ENCODE measurements around the gene RNF113B. TPM values are rescaled to one million over a fixed set of nuclear protein-coding genes. Genes with fewer than 3 reads are reported as not detected.

RNF113B gene
- total and polyA plus RNA-seq, 2 of the 13 experiments (the other 11 are each of a cell fraction or from before 2014, with no cell fraction given), result not detected

GRCh38 chr13:98144027-98144741 is 32.9 kb downstream of the RNF113B start (continued):
- TF ChIP-seq MNT (IDR thresholded peaks at IDR 0.05), result no peak
- TF ChIP-seq THAP9 (CRISPR knock-in tag; IDR thresholded peaks at IDR 0.05; ENCODE audit: borderline replicate concordance), result no peak
- no peak for TF ChIP-seq ATF7-NPFF (CRISPR knock-in tag; IDR thresholded peaks at IDR 0.05; ENCODE audit: low read depth)
- no peak for TF ChIP-seq ZNF3 (CRISPR knock-in tag; IDR thresholded peaks at IDR 0.05)
- TF ChIP-seq ZBTB1 (CRISPR knock-in tag; IDR thresholded peaks at IDR 0.05; ENCODE audit: borderline replicate concordance), result no peak
- TF ChIP-seq ZNF615 (CRISPR knock-in tag; IDR thresholded peaks at IDR 0.05; ENCODE audit: borderline replicate concordance), result no peak
- no peak for TF ChIP-seq E2F1 (CRISPR knock-in tag; IDR thresholded peaks at IDR 0.05)
- no peak for TF ChIP-seq ZNF20 (CRISPR knock-in tag; IDR thresholded peaks at IDR 0.05)
- no peak for TF ChIP-seq GABPB1 (CRISPR knock-in tag; IDR thresholded peaks at IDR 0.05)
- no peak for TF ChIP-seq SRSF9 (IDR thresholded peaks at IDR 0.05; ENCODE audit: borderline replicate concordance, insufficient read depth, low read depth, low read length, poor library complexity, severe bottlenecking)
- TF ChIP-seq DBP (CRISPR knock-in tag; IDR thresholded peaks at IDR 0.05; ENCODE audit: not compliant biosample characterization), result no peak
- no peak for TF ChIP-seq ZNF790 (CRISPR knock-in tag; IDR thresholded peaks at IDR 0.05; ENCODE audit: borderline replicate concordance)
- TF ChIP-seq ZNF782 (CRISPR knock-in tag; IDR thresholded peaks at IDR 0.05; ENCODE audit: borderline replicate concordance), result no peak
- TF ChIP-seq ZNF205 (CRISPR knock-in tag; IDR thresholded peaks at IDR 0.05), result no peak
- no peak for TF ChIP-seq HMGXB3 (CRISPR knock-in tag; IDR thresholded peaks at IDR 0.05; ENCODE audit: borderline replicate concordance)
- 0 out of 2 replicates have a peak, but pooled peaks have one; percentile 53 for TF ChIP-seq MXD3 (CRISPR knock-in tag; IDR thresholded peaks at IDR 0.05)
- no peak for TF ChIP-seq ZNF224 (CRISPR knock-in tag; IDR thresholded peaks at IDR 0.05)
